ENCODE measurements around the gene ENPEP. TPM values are rescaled to one million over a fixed set of nuclear protein-coding genes. Genes with fewer than 3 reads are reported as not detected.

The ENPEP gene
- polyA plus RNA-seq, 1 donor (not counting 4 experiments of a cell fraction or from before 2014, with no cell fraction given): not detected

- Histone ChIP-seq H3K79me2 (ENCODE audit: control insufficient read depth, insufficient read depth, low read length) (no peaks in the 10 kb centered on the region), H3K27ac (ENCODE audit: control insufficient read depth, insufficient read depth, low read length) (no peak overlapping the region), H2AFZ (ENCODE audit: control insufficient read depth, low read length) (no peak overlapping the region), H4K20me1 (ENCODE audit: control insufficient read depth, extremely low read depth, insufficient read depth, low read length) (no peaks in the 10 kb centered on the region), H3K9me3 (ENCODE audit: control insufficient read depth, low read depth, low read length) (peaks cover 11% of the 10 kb centered on the region), H3K4me2 (ENCODE audit: control insufficient read depth, extremely low read depth, insufficient read depth, low read depth, low read length) (no peak overlapping the region), H3K9ac (ENCODE audit: control insufficient read depth, extremely low read depth, insufficient read depth, low read length) (no peak overlapping the region), H3K4me1 (ENCODE audit: control insufficient read depth, extremely low read depth, insufficient read depth, low read length) (no peaks in the 10 kb centered on the region), H3K27me3 (ENCODE audit: control insufficient read depth, extremely low read depth, insufficient read depth, low read length) (peaks cover 97% of the 10 kb centered on the region), H3K4me3 (ENCODE audit: control insufficient read depth in 2 of 3, extremely low read depth in 1 of 3, insufficient read depth in 2 of 3, low read depth in 1 of 3, low read length in 3 of 3) (no peak overlapping the region), H3K36me3 (ENCODE audit: control insufficient read depth in 2 of 2, extremely low read depth in 1 of 2, insufficient read depth in 2 of 2, low read length in 2 of 2) (no peaks in the 10 kb centered on the region), H3K9me1 (ENCODE audit: control insufficient read depth, extremely low read depth, insufficient read depth, low read length) (no peaks in the 10 kb centered on the region)
- DNase-seq (ENCODE audit: low read depth, low spot score): no peak
- dilution Hi-C loops (cut with MboI; ENCODE audit: extremely low pct_ligation_motif_present, low sequenced_read_pairs): no loop called here
- no peak for FAIRE-seq
- TF ChIP-seq EZH2 (IDR thresholded peaks at IDR 0.05; ENCODE audit: low read length) (no peak), CTCF (optimal IDR thresholded peaks at IDR 0.05 in 1 of 3, IDR thresholded peaks at IDR 0.05 in 1 of 3, conservative IDR thresholded peaks at IDR 0.05 in 1 of 3; ENCODE audit: extremely low read depth in 1 of 3, insufficient read depth in 2 of 3, low read length in 3 of 3) (no peak)
Observed at GRCh38 chr4:110614173-110614963, 138.4 kb downstream of the ENPEP start.

Small RNA genes lying within 50 kb of the gene (small RNA-seq; reads per million reads assigned to genes)
- 0 to 0.07 (median 0) reads per million in 3 experiments for gene RF00494 (ENCODE audit: insufficient read length in 3 of 3, low read depth in 3 of 3, low replicate concordance in 1 of 3)

Other genes starting within 250 kb of the ENPEP start
- not detected in 3 replicates for gene PITX2, start 146.9 kb downstream of the ENPEP start, polyA plus RNA-seq